ENCODE results near the gene ST3GAL6.

Gene ST3GAL6

DNA sequence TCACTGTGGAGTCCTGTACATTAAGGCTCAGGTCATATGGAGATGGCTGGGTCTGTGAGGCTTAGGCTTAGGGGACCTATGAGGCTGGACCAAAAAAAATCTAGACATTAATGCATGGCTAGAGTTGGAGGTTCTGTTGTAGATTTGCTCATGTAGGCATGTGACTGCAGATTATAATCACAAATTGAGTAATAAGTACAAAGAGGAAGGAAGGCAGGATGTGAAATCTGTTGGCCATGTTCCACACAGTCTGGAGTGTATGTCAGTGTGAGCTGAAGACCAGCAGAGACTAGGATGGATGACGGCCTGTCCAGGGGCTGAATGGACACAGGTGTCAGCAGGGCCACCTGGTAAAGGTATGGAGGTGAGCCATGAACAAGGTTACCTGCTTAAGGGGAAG lies at the start of gene ST3GAL6:
TSS of gene ST3GAL6 (plus strand) at position 265 of the 400 bp plus-strand sequence. CDS start 5,101 bp downstream, outside the sequence.
- DNase-seq (ENCODE audit: low read depth in 2 of 2): no peak

- DNase-seq (ENCODE audit: low read depth in 2 of 2): no peak
These were observed 49.2 kb upstream of the ST3GAL6 start for GRCh38 chr3:98713984-98714383.

DNA sequence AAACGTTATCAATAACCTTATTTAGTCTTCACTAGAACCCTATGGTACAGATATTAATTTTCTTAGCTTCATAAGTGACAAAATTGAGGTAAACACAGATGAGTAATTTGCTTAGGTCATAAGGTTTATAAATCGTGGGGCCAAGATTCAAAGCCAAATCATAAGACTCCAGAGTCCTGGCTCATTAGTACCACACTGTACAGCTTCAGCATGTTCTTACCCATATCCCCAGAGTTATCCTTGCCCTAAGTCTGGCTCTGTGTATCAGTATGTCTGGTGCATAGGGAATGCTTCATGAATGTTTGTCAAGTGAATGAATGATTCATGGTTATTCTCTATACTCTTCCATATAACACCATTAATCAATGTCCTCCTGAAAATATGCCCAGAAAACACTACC lies 45.6 kb upstream of the ST3GAL6 start:
- DNase-seq (ENCODE audit: low read depth in 2 of 2): no peak

GRCh38 chr3:98718730-98719129 lies 44.4 kb upstream of the ST3GAL6 start:
- DNase-seq (ENCODE audit: low read depth in 2 of 2): no peak

DNA sequence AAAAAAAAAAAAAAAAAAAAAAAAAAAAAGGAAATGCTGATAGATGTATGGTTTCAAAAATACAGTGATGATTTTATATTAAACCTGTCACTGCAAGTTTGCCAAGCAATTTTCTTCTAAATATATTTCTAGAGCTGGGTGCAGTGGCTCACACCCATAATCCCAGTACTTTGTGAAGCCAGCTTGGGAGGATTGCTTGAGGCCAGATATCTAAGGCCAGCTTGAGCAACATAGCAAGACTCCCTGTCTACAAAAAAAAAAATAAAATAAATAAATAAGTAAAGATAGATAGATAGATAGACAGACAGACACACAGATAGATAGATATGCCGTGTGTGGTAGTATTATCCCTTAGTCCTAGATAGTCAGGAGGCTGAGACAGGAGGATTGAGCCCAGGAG lies 41.4 kb upstream of the ST3GAL6 start:
- DNase-seq (ENCODE audit: low read depth in 2 of 2): no peak

GRCh38 chr3:98722389-98722788 lies 40.8 kb upstream of the ST3GAL6 start:
- no peak for DNase-seq (ENCODE audit: low read depth in 2 of 2)

DNA sequence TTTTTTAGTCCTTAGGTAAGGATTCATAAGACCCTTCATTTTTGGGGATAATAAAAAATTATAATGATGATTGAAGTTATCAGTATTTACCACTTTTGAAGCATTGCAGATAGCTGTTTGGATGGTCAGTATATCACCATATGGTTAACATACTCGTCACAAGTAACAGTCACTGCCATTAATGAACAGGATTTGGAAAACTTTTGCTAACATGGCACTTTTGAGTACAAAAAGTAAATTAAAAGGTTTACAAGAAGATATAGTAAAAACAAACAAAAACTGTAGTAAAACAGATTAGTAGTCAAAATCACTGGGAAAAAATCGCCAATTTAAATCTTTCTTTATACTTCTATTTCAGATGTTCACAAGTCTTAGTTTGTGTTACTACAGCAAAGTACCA lies 37.8 kb upstream of the ST3GAL6 start:
- DNase-seq (ENCODE audit: low read depth in 2 of 2): no peak

GRCh38 chr3:98726084-98726483 lies 37.1 kb upstream of the ST3GAL6 start:
- DNase-seq (ENCODE audit: low read depth in 2 of 2): peak; percentile 36 to 53

GRCh38 chr3:98727638-98728037 lies 35.5 kb upstream of the ST3GAL6 start:
- no peak for DNase-seq (ENCODE audit: low read depth in 2 of 2)

DNA sequence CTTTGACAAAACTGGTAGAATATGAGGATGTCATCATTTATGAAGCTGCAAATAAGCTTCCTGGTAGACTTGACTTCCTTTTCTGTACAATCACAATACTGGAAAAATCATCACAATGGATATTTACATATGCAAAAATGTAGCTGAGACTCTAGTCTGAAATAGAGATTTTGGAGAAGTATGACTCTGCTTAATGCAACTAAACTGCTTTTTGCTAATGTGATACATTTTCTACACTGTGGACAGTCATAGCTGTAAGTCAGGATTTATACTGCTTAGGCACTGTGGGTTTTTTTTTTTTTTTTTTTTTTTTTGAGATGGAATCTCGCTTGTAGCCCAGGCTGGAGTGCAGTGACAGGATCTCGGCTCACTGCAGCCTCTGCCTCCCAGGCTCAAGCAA lies 34.5 kb upstream of the ST3GAL6 start:
- DNase-seq (ENCODE audit: low read depth in 2 of 2): no peak

DNA sequence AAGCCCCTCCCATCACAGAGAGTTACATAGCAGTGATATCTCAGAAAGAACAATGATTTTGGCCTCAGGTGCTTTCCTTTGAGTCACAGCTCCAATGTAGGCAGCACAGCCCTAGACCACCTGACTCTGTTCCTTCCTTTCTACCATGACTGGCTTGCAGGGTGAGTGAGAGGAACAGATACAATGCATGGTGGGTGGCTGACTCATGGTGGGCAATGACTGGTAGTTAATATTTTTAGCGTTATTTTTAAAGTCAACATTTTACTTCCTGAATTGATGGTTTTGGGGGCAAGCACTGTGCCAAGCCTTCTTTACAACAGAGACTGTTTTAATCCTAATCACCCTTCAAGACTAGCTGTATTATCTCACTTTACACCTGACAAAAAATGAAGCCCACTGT lies 32.8 kb upstream of the ST3GAL6 start:
- DNase-seq (ENCODE audit: low read depth in 2 of 2): no peak

DNA sequence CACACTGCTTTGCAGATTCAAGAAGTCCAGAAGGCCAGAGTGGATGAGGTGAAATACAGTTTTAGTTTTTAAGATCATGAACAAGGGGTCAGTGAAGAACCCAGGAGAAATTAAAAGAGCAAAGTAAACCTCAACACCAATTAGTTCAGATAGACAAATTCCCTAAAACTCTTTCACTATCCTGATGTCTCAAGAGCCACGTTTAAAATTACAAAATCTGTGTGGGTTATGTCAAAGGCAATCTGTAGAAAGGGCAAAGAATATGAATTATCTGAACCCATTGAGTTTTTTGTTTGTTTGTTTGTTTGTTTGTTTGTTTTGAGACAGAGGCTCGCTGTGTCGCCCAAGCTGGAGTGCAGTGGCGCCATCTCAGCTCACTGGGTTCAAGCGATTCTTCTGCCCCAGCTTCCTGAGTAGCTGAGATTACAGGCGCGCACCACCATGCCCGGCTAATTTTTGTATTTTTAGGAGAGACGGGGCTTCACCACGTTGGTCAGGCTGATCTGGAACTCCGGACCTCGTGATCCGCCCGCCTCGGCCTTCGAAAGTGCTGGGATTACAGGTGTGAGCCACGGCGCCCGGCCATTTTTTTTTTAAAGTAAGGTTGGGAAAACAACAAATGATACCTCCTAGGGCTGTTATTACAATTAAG lies 32.1 kb upstream of the ST3GAL6 start:
- no peak for DNase-seq (ENCODE audit: low read depth in 2 of 2)

GRCh38 chr3:98731720-98732285 lies 31.3 kb upstream of the ST3GAL6 start:
- DNase-seq (ENCODE audit: low read depth in 2 of 2): no peak

DNA sequence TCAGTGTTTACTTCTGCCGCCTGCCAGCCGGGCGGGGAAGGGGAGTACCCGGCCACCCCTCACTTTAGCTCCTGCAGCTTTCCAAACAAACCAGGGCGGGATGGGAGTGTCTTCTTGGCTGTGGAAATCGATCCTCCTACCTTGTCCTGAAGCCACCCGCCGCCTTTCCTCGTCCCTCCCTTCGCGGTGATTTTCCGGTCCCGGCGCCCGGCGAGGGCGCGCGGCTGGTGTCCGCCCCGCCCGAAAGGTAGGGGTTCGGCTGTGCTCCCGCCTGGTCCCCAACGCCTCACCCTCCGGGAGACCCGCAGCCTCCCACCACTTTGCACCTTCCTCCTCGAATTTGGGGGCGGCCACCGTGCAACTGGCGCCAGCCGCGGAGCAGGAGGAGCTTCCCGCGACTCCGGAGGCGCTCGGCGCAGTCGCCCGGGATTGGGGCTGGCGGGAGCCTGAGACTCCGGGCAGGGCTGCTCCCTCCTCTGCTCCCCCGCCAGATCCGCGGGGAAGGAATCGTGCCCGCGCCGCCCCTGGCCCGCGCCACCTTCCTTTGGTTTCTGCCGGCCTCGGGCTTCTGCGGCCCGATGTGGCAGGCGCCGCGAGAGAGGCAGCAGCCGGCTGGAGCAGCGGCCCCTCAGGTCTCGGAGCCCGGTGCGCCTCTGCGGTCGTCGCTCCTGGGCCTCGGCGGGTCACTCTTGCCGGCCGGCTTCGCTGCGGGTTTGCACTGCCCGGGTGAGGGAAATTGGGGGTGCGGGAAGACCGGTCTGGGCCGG lies 30.7 kb upstream of the ST3GAL6 start:
- DNase-seq (ENCODE audit: low read depth in 2 of 2): no peak

DNA sequence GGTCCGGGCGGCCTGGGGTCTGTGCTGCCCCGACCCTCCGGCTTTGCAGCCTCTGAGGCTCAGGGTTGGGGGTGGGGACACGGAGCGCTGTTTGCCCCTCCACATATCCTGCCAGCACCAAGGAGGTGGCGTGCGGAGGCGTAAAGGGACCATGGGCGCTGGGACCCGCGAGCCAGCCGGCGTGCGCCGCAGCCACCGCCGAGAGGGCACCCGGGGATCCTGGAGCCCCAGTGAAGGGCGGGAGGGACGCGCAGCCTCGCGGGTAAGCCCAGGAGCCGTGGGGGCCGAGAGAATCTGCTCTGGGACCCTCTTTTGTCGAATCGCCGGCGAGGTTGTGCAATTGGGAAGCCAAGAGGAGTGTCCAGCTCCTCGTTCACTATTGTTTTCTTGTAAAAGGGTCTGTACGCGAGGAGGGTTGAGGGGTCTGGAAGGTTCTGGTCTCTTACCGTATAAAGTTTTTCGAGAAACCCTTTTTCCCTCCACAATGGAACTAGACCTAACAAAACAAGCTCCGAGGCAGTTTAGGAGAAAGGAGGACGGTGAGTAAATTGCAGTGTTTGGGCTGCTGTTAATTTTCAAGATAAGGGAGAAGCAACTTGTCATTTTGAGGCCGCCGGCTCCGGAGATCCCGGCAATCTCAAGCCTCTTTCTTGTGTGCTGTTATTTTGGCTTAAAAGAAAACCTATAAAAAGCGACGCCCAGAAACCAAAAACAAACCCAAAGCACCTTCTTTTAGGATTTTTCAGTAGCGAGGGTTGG lies 29.9 kb upstream of the ST3GAL6 start:
- no peak for DNase-seq (ENCODE audit: low read depth in 2 of 2)

- no peak for DNase-seq (ENCODE audit: low read depth in 2 of 2)
These were observed 29.3 kb upstream of the ST3GAL6 start for GRCh38 chr3:98733812-98734281.

DNA sequence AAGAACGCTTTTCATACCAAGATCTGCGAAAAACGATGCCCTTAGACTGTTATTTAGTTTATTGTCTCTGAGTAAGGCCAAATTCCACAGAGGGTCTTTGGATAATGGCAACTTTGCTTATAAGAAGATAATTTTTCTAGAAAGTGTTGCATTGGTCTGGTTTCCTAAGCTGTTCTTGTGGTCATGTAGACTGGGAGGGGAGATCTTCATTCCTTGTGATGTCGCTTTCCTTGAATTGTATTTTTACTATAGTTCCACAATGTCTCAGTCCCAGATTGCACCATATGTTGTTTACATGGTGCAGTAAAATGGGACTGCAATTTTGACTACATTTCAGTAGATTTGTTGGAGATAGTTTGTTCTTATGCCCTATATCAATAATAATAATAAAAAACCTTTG lies 28.8 kb upstream of the ST3GAL6 start:
- DNase-seq (ENCODE audit: low read depth in 2 of 2): no peak

DNA sequence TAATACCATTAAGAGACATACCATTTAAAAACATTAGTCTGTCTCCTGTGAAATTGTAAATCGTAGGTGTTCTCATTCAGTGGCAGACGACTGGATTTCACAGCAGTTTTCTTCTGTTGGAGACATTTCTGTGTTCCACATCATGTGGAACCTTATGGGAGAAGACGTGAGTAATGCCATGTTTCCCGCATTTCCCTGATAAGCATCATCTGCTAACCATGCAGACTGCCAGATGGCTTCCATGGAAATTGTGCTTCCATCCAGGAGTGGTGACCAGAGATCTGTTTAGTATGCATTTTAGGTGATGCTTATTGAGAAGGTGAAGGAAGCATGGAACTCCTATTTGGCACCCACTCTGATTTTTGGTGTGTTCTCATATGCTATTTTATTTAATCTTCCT lies 28.4 kb upstream of the ST3GAL6 start:
- peak; percentile 13 to 15 for DNase-seq (ENCODE audit: low read depth in 2 of 2)

- DNase-seq (ENCODE audit: low read depth in 2 of 2): no peak
These were observed 27.8 kb upstream of the ST3GAL6 start for GRCh38 chr3:98735296-98735695.

DNA sequence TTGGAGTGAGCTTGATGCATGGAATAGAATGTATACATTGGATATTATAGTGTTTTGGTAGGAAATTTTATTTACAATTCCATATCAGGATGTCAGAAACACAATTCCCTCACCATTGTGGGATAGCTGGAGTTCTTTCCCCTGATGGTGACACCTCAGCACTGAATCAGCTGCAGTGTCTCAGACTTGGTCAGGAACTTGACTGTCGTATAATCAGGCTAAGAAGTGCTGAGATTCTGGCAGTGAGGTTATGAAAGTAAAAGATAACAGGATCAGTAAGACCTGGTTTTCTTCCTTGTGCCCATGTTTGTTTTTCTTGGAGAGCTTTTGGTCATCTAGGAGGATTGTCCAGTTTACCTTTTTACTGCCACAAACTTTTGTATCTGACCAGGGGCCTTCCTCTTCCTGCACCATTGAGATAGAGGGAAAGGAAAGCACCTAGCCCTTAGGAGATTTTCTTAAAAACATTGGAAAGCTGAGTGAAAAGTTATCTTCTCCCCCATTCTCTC lies 27.3 kb upstream of the ST3GAL6 start:
- no peak for DNase-seq (ENCODE audit: low read depth in 2 of 2)

DNA sequence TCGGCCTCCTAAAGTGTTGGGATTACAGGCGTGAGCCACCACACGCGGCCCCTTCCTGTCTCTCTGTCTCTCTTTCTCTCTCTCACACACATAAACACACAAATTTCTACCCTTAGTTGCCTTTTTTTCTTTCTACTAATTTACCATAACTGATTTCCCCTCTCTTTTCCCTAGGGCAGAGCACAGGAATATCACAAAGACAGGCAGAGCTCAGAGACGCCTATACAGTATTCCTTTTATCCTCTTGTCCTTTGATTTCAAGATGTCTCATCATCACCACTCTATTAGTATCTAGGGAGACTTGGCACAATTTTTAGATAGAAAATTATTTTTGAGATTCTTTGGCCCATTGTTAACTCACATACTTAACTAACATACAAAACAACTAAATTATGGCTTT lies 25.8 kb upstream of the ST3GAL6 start:
- DNase-seq (ENCODE audit: low read depth in 2 of 2): no peak

DNA sequence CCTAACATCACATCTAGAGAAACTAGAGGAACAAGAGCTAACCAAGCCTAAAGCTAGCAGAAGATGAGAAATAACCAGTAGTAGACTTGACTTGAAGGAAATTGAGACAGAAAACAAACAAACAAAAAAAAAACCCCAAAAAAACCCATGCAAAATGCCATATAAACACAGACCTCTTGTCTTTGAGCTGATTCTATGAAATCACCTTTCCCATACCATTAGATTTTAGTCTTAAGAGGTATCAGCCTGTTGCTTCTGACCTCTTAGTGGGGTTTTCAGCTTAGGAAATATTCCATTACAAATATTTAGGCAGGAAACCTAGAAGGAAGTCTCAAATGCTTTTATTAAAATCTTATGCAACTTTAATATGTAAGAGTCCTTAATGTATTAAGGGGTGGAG lies 23.9 kb upstream of the ST3GAL6 start:
- DNase-seq (ENCODE audit: low read depth in 2 of 2): no peak
